Measurements from ENCODE around the gene SNCB. TPM values are rescaled to one million over a fixed set of nuclear protein-coding genes. Genes with fewer than 3 reads are reported as not detected.

The SNCB gene
- total RNA-seq, 4 donors from 2014 or later, result not detected

DNA sequence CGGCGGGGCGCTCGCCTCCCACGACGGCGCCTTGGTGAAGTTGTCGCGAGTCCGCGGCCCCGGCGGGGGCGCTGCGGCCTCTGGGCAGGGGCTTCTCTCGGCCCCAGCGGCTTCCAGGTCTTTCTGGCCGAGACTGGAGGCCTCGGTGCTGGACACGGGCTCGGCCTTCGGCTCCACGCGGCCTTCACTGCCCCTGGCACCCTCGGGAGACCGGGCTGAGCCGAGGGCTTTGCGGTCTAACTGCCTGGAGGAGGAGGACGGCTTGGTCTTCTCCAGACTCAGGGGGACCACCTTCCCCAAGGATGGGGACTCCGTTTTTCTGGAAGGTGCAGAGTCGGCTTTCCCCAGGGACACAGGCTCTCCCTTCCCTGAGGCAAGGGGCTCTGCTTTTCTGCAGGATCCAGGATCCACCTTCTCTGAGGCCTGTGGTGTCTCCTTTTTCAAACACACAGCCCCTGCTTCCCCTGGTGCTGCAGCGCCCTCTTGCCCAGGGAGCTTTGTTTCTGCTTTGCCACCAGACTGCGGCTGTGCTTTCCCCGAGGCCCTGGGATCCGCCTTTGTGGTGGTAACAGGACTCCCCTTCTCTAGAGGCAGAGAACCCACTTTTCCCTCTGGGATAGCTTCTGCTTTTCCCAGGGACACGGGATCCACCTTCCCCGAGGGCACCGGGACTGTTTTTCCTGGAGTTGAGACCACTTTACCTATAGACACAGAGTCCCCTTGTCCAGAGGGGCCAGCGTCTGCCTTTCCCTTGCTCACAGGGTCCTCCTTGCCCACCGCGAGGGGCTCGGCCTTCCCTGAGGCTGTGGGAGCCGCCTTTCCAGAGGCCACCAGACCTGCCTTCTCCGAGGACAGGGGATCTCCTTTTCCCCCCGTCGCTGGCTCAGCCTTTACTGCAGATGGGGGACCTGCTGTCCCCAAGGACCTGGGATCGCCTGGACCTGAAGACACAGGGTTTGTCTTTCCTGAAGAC lies 32.6 kb downstream of the SNCB start:
- TF ChIP-seq, protein P1, sequence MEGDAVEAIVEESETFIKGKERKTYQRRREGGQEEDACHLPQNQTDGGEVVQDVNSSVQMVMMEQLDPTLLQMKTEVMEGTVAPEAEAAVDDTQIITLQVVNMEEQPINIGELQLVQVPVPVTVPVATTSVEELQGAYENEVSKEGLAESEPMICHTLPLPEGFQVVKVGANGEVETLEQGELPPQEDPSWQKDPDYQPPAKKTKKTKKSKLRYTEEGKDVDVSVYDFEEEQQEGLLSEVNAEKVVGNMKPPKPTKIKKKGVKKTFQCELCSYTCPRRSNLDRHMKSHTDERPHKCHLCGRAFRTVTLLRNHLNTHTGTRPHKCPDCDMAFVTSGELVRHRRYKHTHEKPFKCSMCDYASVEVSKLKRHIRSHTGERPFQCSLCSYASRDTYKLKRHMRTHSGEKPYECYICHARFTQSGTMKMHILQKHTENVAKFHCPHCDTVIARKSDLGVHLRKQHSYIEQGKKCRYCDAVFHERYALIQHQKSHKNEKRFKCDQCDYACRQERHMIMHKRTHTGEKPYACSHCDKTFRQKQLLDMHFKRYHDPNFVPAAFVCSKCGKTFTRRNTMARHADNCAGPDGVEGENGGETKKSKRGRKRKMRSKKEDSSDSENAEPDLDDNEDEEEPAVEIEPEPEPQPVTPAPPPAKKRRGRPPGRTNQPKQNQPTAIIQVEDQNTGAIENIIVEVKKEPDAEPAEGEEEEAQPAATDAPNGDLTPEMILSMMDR (IDR thresholded peaks at IDR 0.05), result no peak
- DNase-seq (ENCODE audit: low spot score), result no peak
- ATAC-seq (ENCODE audit: low FRiP score), result no peak

DNA sequence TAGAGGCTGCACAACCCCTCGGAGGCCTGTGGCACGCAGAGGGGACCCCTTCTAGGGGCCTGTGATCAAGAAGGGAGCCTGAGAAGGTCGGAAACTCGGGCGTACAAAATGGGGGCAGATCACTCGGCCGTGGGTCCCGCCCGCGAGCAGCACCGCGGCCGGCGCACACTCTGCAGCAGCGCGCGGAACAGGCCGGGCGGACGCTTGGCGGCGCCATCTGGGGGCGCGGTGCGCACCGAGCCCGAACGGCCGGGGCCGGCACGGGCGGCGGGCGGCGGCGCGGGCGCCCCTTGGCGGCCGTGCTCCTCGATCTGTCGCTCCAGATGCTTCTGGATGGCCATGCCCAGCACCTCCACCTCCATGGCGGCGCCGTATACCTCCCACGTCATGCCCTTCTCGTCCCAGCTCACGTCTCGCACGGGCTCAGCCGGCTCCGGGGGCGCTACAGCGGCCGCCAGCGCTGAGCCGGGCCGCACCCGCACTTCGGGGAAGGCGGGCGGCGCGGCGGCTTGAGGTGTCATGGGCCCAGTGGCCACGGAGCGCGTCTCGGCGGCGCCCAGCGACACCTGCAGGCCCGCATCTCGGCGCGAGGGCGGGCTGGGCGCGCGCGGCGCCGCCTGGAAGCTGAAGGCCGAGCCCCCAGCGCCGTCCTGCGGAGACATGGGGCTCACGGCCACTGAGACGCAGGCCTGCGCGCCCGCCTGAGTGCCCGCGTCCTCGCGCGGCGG lies 33.5 kb downstream of the SNCB start:
- DNase-seq (ENCODE audit: low spot score) (no peak), ATAC-seq (ENCODE audit: low FRiP score) (peak; percentile 60)
- TF ChIP-seq, protein P1 (IDR thresholded peaks at IDR 0.05), result no peak

DNA sequence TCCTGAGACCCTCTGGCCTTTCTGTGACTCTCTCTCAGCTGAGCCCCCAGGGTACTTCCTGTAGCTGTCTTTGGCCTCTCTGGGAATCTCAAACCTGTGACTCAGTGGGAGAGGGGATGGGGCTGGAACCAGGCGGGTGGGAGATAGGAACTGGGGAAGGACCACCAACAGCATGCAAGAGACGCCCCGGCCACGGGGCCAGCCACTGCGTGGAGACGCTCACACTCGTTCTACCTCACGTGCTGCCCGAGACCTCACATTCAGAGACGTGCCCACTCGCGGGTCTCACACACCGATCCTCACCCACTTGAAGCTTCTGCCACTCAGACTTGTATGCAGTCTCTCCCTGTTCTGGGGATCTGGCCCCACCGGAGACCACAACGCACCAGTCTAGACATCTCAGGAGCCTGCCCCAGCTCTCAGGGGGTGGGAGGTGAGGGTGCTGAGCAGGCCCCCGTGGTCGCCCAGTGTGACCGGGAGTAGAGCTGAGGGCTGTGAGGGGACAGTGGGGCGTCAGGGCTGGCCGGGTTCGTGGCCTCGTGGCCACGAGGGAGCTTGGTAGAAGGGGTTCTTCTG lies 34.2 kb downstream of the SNCB start:
- TF ChIP-seq, protein P1 (IDR thresholded peaks at IDR 0.05), result no peak
- ATAC-seq (ENCODE audit: low FRiP score), result no peak
- DNase-seq (ENCODE audit: low spot score), result no peak

DNA sequence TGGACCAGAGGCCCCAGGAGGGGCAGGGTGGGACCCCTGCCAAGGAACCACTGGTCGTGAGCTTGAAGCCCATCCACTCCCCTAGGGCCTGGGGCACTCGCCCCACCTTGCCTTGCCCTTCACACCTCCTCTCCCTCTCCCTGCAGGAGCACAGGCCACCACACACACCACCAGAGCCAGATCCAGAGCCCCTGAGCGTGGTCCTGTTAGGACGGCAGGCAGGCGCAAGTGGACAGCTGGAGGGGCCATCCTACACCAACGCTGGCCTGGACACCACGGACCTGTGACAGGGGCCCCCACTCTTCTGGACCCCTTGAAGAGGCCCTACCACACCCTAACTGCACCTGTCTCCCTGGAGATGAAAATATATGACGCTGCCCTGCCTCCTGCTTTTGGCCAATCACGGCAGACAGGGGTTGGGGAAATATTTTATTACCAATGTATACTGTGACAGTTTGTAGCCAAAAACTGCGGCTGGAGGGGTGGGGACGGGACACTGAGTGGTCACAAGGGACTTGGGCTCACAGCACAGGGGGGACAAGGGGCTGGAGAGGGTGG lies 34.9 kb downstream of the SNCB start:
- no peak for DNase-seq (ENCODE audit: low spot score)
- ATAC-seq (ENCODE audit: low FRiP score), result no peak
- TF ChIP-seq, protein P1 (IDR thresholded peaks at IDR 0.05), result no peak

DNA sequence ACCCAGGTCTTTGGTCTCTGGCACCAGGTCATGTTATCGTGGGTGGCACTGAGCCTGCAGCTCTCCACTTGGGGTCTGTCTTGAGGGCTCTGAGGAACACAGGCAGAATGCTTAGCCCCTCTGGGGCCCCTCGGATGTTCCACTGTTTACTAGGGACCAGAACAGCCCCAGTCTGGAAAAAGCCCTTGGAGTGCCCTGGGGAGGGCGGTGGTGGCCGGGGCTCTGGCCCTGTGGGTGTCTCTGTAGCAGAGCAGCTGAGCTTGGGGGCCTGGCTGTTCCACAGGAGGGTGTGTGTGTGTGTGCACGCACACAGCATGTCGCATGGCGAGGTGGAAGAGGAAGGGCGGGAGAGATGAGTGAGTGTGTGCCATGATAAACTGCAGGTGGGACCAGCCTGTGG lies 35.8 kb downstream of the SNCB start:
- DNase-seq (ENCODE audit: low spot score), result no peak
- no peak for ATAC-seq (ENCODE audit: low FRiP score)
- TF ChIP-seq, protein P1 (IDR thresholded peaks at IDR 0.05), result no peak

DNA sequence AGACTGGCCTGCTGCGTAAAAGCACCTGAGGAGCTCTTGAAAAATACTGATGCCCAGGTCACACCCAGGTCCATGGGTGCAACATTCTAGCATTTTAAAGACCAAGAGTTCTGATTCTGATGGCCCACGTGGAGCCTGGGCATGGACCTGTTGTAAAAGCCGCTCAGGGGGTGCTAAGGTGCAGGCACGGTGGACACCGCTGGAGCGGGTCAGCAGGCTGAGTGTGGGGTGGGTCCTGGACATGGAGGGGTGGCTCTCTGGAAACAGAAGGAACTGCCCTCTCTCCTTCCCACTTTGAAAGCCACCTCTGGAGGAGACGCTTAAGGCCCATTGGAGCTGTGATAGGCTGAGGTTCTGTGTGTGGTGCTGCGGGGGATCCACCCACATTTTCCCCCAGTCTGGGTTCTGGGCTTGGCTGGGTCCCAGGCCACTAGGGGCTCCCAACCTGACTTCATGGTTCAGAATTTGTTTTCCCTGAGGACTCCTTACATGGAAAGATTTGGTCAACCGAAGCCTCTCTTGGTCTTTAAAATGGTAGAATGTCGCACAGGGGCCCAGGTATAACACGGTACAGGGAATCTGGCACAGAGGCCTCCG lies 37.0 kb downstream of the SNCB start:
- no peak for ATAC-seq (ENCODE audit: low FRiP score)

More for the DNA sequence above, 37.0 kb downstream of the SNCB start:
- DNase-seq (ENCODE audit: low spot score), result no peak
- TF ChIP-seq, protein P1 (IDR thresholded peaks at IDR 0.05), result no peak

All from omental fat pad (tissue), 4 donors.